Esophagus squamous epithelium (tissue), 5 donors: Measurements from ENCODE around the gene TNS1. TPM values are rescaled to one million over a fixed set of nuclear protein-coding genes. Genes with fewer than 3 reads are reported as not detected.

Experiments
- DNase-seq: peaks from one replicate; lab custom pipeline; 2025; lab: John Stamatoyannopoulos, UW
- H3K27ac ChIP-seq, 4 donors: fragments of 200-600 bp; sonication (generic); one replicate each; pipeline ENCODE4 v1.5.1; 2016 to 2019; ENCODE audit warnings: mild to moderate bottlenecking in 1 of 4
- H3K27me3 ChIP-seq, 4 donors: fragments of 200-600 bp; sonication (generic); 1 replicate in 3 of 4; 2 replicates in 1 of 4; pipeline versions ENCODE4 v1.5.1 to v1.6.0; 2017 to 2021; ENCODE audit warnings: antibody characterized with exemption in 1 of 4
- H3K36me3 ChIP-seq, 3 donors: fragments of 200-600 bp; sonication (generic); one replicate each; pipeline ENCODE4 v1.5.1; 2016 to 2019
- H3K4me1 ChIP-seq, 3 donors: fragments of 200-600 bp; sonication (generic); one replicate each; pipeline ENCODE4 v1.5.1; 2017 to 2019
- H3K4me3 ChIP-seq, 4 donors: fragments of 200-600 bp; sonication (generic); 1 replicate in 3 of 4; 2 replicates in 1 of 4; pipeline ENCODE4 v1.5.1; 2016 to 2019; ENCODE audit warnings: mild to moderate bottlenecking in 2 of 4, moderate library complexity in 1 of 4
- H3K9me3 ChIP-seq, 3 donors: fragments of 200-600 bp; sonication (generic); one replicate each; pipeline ENCODE4 v1.5.1; 2016 to 2019
- CTCF ChIP-seq, 6 experiments: fragments of 450-650 bp in 4 of 6; fragments of 200-600 bp in 2 of 6; sonication (generic) in 2 of 6; IDR thresholded peaks; one replicate each; pipeline ENCODE4 v1.5.1; 2016 to 2019; ENCODE audit warnings: antibody characterized with exemption in 6 of 6, mild to moderate bottlenecking in 4 of 6, moderate library complexity in 4 of 6
- POLR2A ChIP-seq, 4 donors: fragments of 450-650 bp; IDR thresholded peaks; one replicate each; pipeline ENCODE4 v1.6.1; 2017; ENCODE audit warnings: antibody characterized with exemption in 4 of 4, mild to moderate bottlenecking in 4 of 4, moderate library complexity in 3 of 4
- WGBS, 2 donors: methylation state at CpG; one replicate each; pipeline ENCODE4 v1.1.5; 2018; 5-methylcytosine and 5-hydroxymethylcytosine counted together
- intact Hi-C: fragments of 100-400 bp; cut with DNase I; formaldehyde crosslinking; loops from one replicate; pipeline ENCODE4 v1.15.0; 2022
- total RNA-seq, 4 donors: library from RNA; depleted of rRNA; stranded (reverse); fragments of >200 nt; gene quantifications; one replicate each; pipeline ENCODE4 v1.1.0, GENCODE V29; 2016
- donor health status: DM: yes; HTN: yes; CAD: no.

Gene TNS1
- total RNA-seq, 4 donors from 2014 or later = 34.7 to 201 (median 59.2) TPM

DNA sequence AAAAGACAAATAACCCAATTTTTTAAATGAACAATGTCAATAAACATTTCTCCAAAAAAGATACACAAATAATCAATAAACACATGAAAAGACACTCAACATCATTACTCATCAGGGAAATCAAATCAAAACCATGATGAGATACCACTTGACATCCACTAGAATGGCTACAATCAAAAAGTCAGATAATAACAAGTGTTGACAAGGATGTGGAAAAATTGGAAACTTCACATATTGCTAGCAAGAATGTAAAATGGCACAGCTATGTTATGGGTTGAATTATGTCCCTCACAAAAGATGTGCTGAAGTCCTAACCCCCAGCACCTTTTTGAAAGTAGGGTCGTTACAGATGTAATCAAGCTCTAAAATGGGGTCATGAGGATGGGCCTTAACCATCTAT is 33.2 kb downstream of the TNS1 start:
- Histone ChIP-seq H3K4me3 (no peak overlapping the region), H3K4me1 (peaks cover 20 to 68% (median 36%) of the 10 kb centered on the region in 3 donors), H3K27me3 (no peaks in the 10 kb centered on the region), H3K36me3 (no peaks in the 10 kb centered on the region), H3K9me3 (no peaks in the 10 kb centered on the region), H3K27ac (peak overlapping the region in 1 of 4 donors; percentile 26)
- DNase-seq = no peak
- intact Hi-C loops = no loop called here
- TF ChIP-seq POLR2A (IDR thresholded peaks at IDR 0.05) (no peak), CTCF (IDR thresholded peaks at IDR 0.05) (no peak)
- 56 to 79% methylated on average over 1 of the region's 1 CpG for WGBS, 2 donors

- no peaks in the 10 kb centered on the region for H3K9me3 ChIP-seq
- H3K27ac ChIP-seq = peak overlapping the region in 1 of 4 donors; percentile 86
- no peak for DNase-seq
- intact Hi-C loops = no loop called here
- no peaks in the 10 kb centered on the region for H3K36me3 ChIP-seq
- TF ChIP-seq POLR2A (IDR thresholded peaks at IDR 0.05) = no peak
- no peak for TF ChIP-seq CTCF (IDR thresholded peaks at IDR 0.05)
- no peak overlapping the region for H3K4me3 ChIP-seq
- no peaks in the 10 kb centered on the region for H3K27me3 ChIP-seq
- H3K4me1 ChIP-seq = peaks cover 27 to 71% (median 43%) of the 10 kb centered on the region in 3 donors
- 0 to 58% methylated on average over 1 of the region's 1 CpG for WGBS, 2 donors
Observed at GRCh38 chr2:217968023-217968422, 34.8 kb downstream of the TNS1 start.

DNA sequence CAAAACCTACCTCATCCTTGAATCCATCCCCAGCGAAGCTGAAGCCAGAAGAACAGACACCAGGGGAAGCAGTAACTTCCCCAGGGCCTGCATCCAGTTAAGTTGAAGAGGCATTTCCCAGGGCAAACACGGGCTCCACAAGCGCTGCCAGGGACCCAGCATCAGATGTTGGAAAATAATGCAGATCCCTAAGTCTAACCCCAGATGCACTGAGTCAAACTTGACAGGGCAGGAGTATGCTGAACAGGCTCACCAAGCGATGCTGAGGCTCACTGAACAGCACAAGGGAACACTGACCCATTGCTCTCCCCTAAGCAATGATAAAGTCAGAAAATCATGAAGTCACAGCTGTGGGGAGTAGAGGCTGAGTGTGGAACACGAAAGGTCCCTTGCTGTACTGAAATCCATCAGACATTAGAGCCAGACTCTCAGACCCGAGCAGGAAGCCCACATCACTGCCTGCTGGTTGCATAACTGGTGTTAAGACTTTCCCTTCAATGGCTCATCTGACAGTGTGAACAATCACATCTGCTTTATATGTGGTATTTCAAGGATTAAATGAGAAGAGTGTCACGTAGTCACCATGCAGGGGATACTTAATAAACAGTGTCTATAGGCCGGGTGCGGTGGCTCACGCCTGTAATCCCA is 36.2 kb downstream of the TNS1 start:
- Histone ChIP-seq H3K36me3 (no peaks in the 10 kb centered on the region), H3K27me3 (no peaks in the 10 kb centered on the region), H3K9me3 (no peaks in the 10 kb centered on the region), H3K27ac (peak overlapping the region; percentile 59 to 92 (median 84)), H3K4me1 (peaks cover 27 to 64% (median 31%) of the 10 kb centered on the region in 3 donors), H3K4me3 (peak overlapping the region in 1 of 4 donors; percentile 2)
- WGBS, 2 donors = 70 to 72% methylated on average over 10 of the region's 10 CpGs
- DNase-seq = no peak
- intact Hi-C loops = no loop called here
- TF ChIP-seq POLR2A (IDR thresholded peaks at IDR 0.05) = no peak
- no peak for TF ChIP-seq CTCF (IDR thresholded peaks at IDR 0.05)

DNA sequence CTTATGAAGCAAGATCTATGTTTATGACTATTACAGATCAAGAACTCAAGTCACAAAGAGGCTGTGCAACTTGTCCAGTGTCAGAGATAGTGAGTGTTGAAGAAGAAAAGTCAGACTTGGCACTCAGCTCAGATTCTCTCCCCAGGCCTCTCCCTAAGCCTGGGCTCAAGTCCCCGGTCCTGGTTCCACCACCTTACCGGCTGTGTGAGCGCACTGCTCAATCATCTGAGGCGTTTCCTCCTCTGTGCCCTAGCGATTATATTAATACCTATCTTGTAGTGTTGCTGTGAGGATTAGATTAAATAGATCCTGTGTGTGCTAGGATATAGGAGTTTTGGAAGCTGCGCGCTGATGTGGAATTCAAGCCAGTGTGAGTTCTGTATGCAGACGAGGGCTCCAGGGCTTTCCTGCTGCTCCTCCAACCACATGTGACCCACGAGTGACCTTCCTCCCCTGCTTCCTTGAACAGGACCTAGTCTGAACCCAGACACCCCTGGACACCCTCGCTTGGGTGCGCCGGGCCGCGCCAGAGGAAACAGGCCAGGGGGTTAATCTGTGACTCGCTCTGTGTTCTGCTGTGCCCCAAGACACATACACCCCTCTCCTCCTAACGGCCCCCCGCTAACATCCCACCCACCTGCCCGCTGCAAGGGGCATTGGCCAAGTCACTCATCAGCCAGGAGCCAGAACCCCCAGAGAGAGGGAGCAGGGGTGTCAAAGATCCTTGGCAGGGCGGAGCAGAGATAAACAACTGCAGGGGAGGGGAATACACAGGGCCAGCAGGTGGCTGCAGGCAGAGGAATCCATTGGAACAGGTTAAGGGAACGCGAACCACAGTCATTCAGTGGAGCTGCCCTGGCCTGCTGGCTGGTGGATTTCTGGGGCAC is 38.3 kb downstream of the TNS1 start:
- peak overlapping the region in 1 of 4 donors; percentile 48 for H3K4me3 ChIP-seq
- no peaks in the 10 kb centered on the region for H3K27me3 ChIP-seq
- H3K4me1 ChIP-seq = peaks cover 27 to 78% (median 31%) of the 10 kb centered on the region in 3 donors
- peak overlapping the region; percentile 59 to 92 (median 84) for H3K27ac ChIP-seq
- H3K9me3 ChIP-seq = no peaks in the 10 kb centered on the region
- intact Hi-C loops = no loop called here
- 50 to 57% methylated on average over 12 of the region's 21 CpGs for WGBS, 2 donors
- no peaks in the 10 kb centered on the region for H3K36me3 ChIP-seq
- DNase-seq = no peak
- TF ChIP-seq CTCF (IDR thresholded peaks at IDR 0.05) = peak in 1 of 6 experiments; percentile 7
- no peak for TF ChIP-seq POLR2A (IDR thresholded peaks at IDR 0.05)

GRCh38 chr2:217960351-217960750 is 42.4 kb downstream of the TNS1 start:
- no peak overlapping the region for H3K4me3 ChIP-seq
- TF ChIP-seq CTCF (IDR thresholded peaks at IDR 0.05) = no peak
- no peak for TF ChIP-seq POLR2A (IDR thresholded peaks at IDR 0.05)
- no peaks in the 10 kb centered on the region for H3K27me3 ChIP-seq
- WGBS, 2 donors = 62 to 68% methylated on average over 3 to 4 of the region's 4 CpGs
- H3K4me1 ChIP-seq = peaks cover 20 to 89% (median 21%) of the 10 kb centered on the region in 3 donors
- H3K36me3 ChIP-seq = no peaks in the 10 kb centered on the region
- peak overlapping the region in 3 of 4 donors; percentile 46 to 78 (median 51) for H3K27ac ChIP-seq
- H3K9me3 ChIP-seq = no peaks in the 10 kb centered on the region
- intact Hi-C loops = no loop called here
- DNase-seq = no peak
